WTC11 (cell line): ENCODE data around the gene MUC4. TPM values are rescaled to one million over a fixed set of nuclear protein-coding genes. Genes with fewer than 3 reads are reported as not detected.

Experiments
- ATAC-seq: fragments of 200-7000 bp; cut with Tn5 transposase; 2 replicates; pipeline ENCODE4 v1.10.0; 2021; ENCODE audit warnings: mild to moderate bottlenecking, moderate library complexity
- CTCF ChIA-PET: fragments of 300-600 bp; sonication (Branson Sonifier 250); formaldehyde crosslinking; loops from one replicate; lab custom pipeline; 2021; ENCODE audit warnings: antibody characterized with exemption; lab: Charles Lee
- POLR2A ChIA-PET: fragments of 350-600 bp; sonication (Branson Sonifier 250); formaldehyde crosslinking; loops from one replicate; lab custom pipeline; 2021; ENCODE audit warnings: antibody characterized with exemption; lab: Charles Lee
- DNase-seq: peaks from one replicate; pipeline ENCODE4 v3.0.0; 2021; ENCODE audit warnings: low spot score
- H3K27ac Mint-ChIP-seq: 2 replicates; pipeline ENCODE4 v1.8.0; 2021; ENCODE audit warnings: mixed read lengths
- H3K27me3 Mint-ChIP-seq: 2 replicates; pipeline ENCODE4 v1.8.0; 2021; ENCODE audit warnings: low read depth, mild to moderate bottlenecking, moderate library complexity, mixed read lengths
- H3K36me3 Mint-ChIP-seq: 2 replicates; pipeline ENCODE4 v1.8.0; 2021; ENCODE audit warnings: mixed read lengths
- H3K4me1 Mint-ChIP-seq: 2 replicates; pipeline ENCODE4 v1.8.0; 2022; ENCODE audit warnings: mixed read lengths
- H3K4me3 Mint-ChIP-seq: 2 replicates; pipeline ENCODE4 v1.8.0; 2021; ENCODE audit warnings: mild to moderate bottlenecking, moderate library complexity, mixed read lengths
- H3K9me3 Mint-ChIP-seq: 2 replicates; pipeline ENCODE4 v1.8.0; 2021; ENCODE audit warnings: mixed read lengths
- AR ChIP-seq: fragments of 250-450 bp; sonication (Bioruptor Pico); IDR thresholded peaks from 2 replicates; pipeline ENCODE4 v1.9.0; 2021; ENCODE audit warnings: mild to moderate bottlenecking
- CREB1 ChIP-seq: sonication (generic); formaldehyde crosslinking; IDR thresholded peaks from 2 replicates; pipeline ENCODE4 v1.8.0; 2023; ENCODE audit warnings: mild to moderate bottlenecking, missing genetic modification reagents
- GABPB1 ChIP-seq: sonication (generic); formaldehyde crosslinking; IDR thresholded peaks from 2 replicates; pipeline ENCODE4 v1.8.1; 2023; ENCODE audit warnings: mild to moderate bottlenecking, missing genetic modification reagents
- HMGXB4 ChIP-seq: sonication (generic); formaldehyde crosslinking; IDR thresholded peaks from 2 replicates; pipeline ENCODE4 v1.8.1; 2023; ENCODE audit warnings: mild to moderate bottlenecking, moderate library complexity, missing genetic modification reagents
- NFATC4 ChIP-seq: fragments of 250-450 bp; sonication (Bioruptor Pico); IDR thresholded peaks from 2 replicates; pipeline ENCODE4 v1.9.0; 2021; ENCODE audit warnings: mild to moderate bottlenecking
- NR1H2 ChIP-seq: sonication (generic); formaldehyde crosslinking; IDR thresholded peaks from 2 replicates; pipeline ENCODE4 v1.9.0; 2021; ENCODE audit warnings: mild to moderate bottlenecking, moderate library complexity, missing genetic modification reagents
- NR3C1 ChIP-seq: sonication (generic); formaldehyde crosslinking; conservative IDR thresholded peaks from 2 replicates; pipeline ENCODE4 v1.8.1; 2023; ENCODE audit warnings: low read depth, mild to moderate bottlenecking, missing genetic modification reagents
- PREB ChIP-seq: sonication (generic); formaldehyde crosslinking; IDR thresholded peaks from 2 replicates; pipeline ENCODE4 v1.8.1; 2022; ENCODE audit warnings: mild to moderate bottlenecking, missing genetic modification reagents, moderate library complexity, borderline replicate concordance
- SMAD3 ChIP-seq: sonication (generic); formaldehyde crosslinking; IDR thresholded peaks from 2 replicates; pipeline ENCODE4 v1.8.0; 2022; ENCODE audit warnings: missing genetic modification reagents, mild to moderate bottlenecking, borderline replicate concordance
- ZNF263 ChIP-seq: sonication (generic); formaldehyde crosslinking; IDR thresholded peaks from 2 replicates; pipeline ENCODE4 v1.8.1; 2022; ENCODE audit warnings: low read depth, mild to moderate bottlenecking, moderate library complexity, missing genetic modification reagents
- total RNA-seq: library from RNA; stranded (reverse); gene quantifications from 3 replicates; pipeline ENCODE4 v1.2.3, GENCODE V29; 2021
- TF ChIP-seq, protein P1 (sequence below): sonication (generic); formaldehyde crosslinking; IDR thresholded peaks from 2 replicates; pipeline ENCODE4 v1.8.1; 2023; ENCODE audit warnings: mild to moderate bottlenecking, missing genetic modification reagents, borderline replicate concordance
- TF ChIP-seq, protein P2 (sequence below): sonication (generic); formaldehyde crosslinking; IDR thresholded peaks from 2 replicates; pipeline ENCODE4 v1.8.1; 2023; ENCODE audit warnings: mild to moderate bottlenecking, missing genetic modification reagents, moderate library complexity
- TF ChIP-seq, protein P3 (sequence below): fragments of 250-450 bp; sonication (Bioruptor Pico); IDR thresholded peaks from 2 replicates; pipeline ENCODE4 v1.8.0; 2021; ENCODE audit warnings: mild to moderate bottlenecking
- TF ChIP-seq, protein P4 (sequence below): sonication (generic); formaldehyde crosslinking; conservative IDR thresholded peaks from 2 replicates; pipeline ENCODE4 v1.8.1; 2023; ENCODE audit warnings: mild to moderate bottlenecking, low read depth, missing genetic modification reagents, moderate library complexity

MUC4 gene
- total RNA-seq, 1 experiment from 2014 or later: 2.1 TPM

DNA sequence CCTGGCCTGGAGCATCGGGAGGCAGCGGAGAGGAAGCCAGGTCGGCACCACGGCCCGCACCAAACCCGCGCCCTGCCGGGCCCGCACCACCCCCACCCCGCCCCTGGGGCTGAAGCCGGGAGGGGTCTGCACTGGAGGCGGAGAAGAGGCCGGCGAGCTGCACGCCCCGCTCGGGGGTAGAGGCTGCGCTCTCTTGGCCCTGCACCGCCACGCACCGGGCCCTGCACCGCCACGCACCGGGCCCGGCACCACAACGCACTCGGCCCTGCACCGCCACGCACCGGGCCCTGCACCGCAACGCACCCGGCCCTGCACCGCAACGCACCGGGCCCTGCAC, 49.5 kb downstream of the MUC4 start:
- CTCF ChIA-PET: interaction anchor here (1.7 kb wide), 1 partner anchor 15 kb away, joined by 5 read pairs; no protein-coding TSS in a partner anchor
- Mint-ChIP-seq H3K27ac (no peak overlapping the region), H3K4me3 (no peak overlapping the region), H3K36me3 (no peaks in the 10 kb centered on the region), H3K27me3 (no peaks in the 10 kb centered on the region), H3K9me3 (no peaks in the 10 kb centered on the region), H3K4me1 (peaks cover 3% of the 10 kb centered on the region; the same call in 1 of the 2 replicates)
- TF ChIP-seq, protein P1, sequence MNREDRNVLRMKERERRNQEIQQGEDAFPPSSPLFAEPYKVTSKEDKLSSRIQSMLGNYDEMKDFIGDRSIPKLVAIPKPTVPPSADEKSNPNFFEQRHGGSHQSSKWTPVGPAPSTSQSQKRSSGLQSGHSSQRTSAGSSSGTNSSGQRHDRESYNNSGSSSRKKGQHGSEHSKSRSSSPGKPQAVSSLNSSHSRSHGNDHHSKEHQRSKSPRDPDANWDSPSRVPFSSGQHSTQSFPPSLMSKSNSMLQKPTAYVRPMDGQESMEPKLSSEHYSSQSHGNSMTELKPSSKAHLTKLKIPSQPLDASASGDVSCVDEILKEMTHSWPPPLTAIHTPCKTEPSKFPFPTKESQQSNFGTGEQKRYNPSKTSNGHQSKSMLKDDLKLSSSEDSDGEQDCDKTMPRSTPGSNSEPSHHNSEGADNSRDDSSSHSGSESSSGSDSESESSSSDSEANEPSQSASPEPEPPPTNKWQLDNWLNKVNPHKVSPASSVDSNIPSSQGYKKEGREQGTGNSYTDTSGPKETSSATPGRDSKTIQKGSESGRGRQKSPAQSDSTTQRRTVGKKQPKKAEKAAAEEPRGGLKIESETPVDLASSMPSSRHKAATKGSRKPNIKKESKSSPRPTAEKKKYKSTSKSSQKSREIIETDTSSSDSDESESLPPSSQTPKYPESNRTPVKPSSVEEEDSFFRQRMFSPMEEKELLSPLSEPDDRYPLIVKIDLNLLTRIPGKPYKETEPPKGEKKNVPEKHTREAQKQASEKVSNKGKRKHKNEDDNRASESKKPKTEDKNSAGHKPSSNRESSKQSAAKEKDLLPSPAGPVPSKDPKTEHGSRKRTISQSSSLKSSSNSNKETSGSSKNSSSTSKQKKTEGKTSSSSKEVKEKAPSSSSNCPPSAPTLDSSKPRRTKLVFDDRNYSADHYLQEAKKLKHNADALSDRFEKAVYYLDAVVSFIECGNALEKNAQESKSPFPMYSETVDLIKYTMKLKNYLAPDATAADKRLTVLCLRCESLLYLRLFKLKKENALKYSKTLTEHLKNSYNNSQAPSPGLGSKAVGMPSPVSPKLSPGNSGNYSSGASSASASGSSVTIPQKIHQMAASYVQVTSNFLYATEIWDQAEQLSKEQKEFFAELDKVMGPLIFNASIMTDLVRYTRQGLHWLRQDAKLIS: no peak
- TF ChIP-seq PREB: no peak
- no peak for TF ChIP-seq HMGXB4 (CRISPR knock-in tag)
- TF ChIP-seq NR3C1: no peak
- TF ChIP-seq AR (CRISPR knock-in tag): no peak
- TF ChIP-seq NFATC4: no peak
- no peak for TF ChIP-seq NR1H2 (CRISPR knock-in tag)
- no peak for TF ChIP-seq CREB1
- no peak for TF ChIP-seq ZNF263 (CRISPR knock-in tag)
- TF ChIP-seq, protein P2, sequence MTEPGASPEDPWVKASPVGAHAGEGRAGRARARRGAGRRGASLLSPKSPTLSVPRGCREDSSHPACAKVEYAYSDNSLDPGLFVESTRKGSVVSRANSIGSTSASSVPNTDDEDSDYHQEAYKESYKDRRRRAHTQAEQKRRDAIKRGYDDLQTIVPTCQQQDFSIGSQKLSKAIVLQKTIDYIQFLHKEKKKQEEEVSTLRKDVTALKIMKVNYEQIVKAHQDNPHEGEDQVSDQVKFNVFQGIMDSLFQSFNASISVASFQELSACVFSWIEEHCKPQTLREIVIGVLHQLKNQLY: no peak
- TF ChIP-seq, protein P3, sequence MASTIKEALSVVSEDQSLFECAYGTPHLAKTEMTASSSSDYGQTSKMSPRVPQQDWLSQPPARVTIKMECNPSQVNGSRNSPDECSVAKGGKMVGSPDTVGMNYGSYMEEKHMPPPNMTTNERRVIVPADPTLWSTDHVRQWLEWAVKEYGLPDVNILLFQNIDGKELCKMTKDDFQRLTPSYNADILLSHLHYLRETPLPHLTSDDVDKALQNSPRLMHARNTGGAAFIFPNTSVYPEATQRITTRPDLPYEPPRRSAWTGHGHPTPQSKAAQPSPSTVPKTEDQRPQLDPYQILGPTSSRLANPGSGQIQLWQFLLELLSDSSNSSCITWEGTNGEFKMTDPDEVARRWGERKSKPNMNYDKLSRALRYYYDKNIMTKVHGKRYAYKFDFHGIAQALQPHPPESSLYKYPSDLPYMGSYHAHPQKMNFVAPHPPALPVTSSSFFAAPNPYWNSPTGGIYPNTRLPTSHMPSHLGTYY (CRISPR knock-in tag): no peak
- no peak for TF ChIP-seq SMAD3
- TF ChIP-seq, protein P4, sequence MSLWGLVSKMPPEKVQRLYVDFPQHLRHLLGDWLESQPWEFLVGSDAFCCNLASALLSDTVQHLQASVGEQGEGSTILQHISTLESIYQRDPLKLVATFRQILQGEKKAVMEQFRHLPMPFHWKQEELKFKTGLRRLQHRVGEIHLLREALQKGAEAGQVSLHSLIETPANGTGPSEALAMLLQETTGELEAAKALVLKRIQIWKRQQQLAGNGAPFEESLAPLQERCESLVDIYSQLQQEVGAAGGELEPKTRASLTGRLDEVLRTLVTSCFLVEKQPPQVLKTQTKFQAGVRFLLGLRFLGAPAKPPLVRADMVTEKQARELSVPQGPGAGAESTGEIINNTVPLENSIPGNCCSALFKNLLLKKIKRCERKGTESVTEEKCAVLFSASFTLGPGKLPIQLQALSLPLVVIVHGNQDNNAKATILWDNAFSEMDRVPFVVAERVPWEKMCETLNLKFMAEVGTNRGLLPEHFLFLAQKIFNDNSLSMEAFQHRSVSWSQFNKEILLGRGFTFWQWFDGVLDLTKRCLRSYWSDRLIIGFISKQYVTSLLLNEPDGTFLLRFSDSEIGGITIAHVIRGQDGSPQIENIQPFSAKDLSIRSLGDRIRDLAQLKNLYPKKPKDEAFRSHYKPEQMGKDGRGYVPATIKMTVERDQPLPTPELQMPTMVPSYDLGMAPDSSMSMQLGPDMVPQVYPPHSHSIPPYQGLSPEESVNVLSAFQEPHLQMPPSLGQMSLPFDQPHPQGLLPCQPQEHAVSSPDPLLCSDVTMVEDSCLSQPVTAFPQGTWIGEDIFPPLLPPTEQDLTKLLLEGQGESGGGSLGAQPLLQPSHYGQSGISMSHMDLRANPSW (CRISPR knock-in tag): no peak
- no peak for TF ChIP-seq GABPB1 (CRISPR knock-in tag)
- no peak for DNase-seq
- ATAC-seq: no peak
- POLR2A ChIA-PET: no interaction called here
